IMR-90 (cell line): ENCODE data around the gene ZFR2. TPM values are rescaled to one million over a fixed set of nuclear protein-coding genes. Genes with fewer than 3 reads are reported as not detected.

ENCODE experiments used
- ATAC-seq: fragments of 200-7000 bp; cut with Tn5 transposase; 2 replicates; pipeline ENCODE4 v1.9.1; 2020; ENCODE audit warnings: low read depth, mild to moderate bottlenecking, moderate library complexity
- BruUV-seq: library from RNA; stranded (reverse); fragments of 400-500 nt; replicated peaks from 2 replicates; lab custom pipeline; 2021; lab: Mats Ljungman, UMichigan
- CTCF ChIA-PET: fragments of 300-600 bp; formaldehyde crosslinking; extraction: SDS; loops from one replicate; lab custom pipeline; 2021; ENCODE audit warnings: antibody characterized with exemption; lab: Yijun Ruan, JAX
- POLR2A ChIA-PET: fragments of 300-600 bp; sonication (Branson Sonifier 250); formaldehyde crosslinking; loops from one replicate; lab custom pipeline; 2022; ENCODE audit warnings: antibody characterized with exemption; ENCODE audit not compliant: unreplicated experiment; lab: Charles Lee
- DNase-seq: peaks from one replicate; pipeline ENCODE4 v3.0.0; 2013
- H2AFZ ChIP-seq: replicated peaks from 2 replicates; pipeline ENCODE3; 2013; ENCODE audit warnings: low read length, mild to moderate bottlenecking; ENCODE audit not compliant: poor library complexity
- H2AK5ac ChIP-seq: 2 replicates; pipeline ENCODE4 v1.6.1; 2013; ENCODE audit warnings: low read depth, low read length, inconsistent platforms
- H2AK9ac ChIP-seq: replicated peaks from 2 replicates; pipeline ENCODE3; 2013; ENCODE audit warnings: mild to moderate bottlenecking, low read depth, low read length, moderate library complexity; ENCODE audit not compliant: poor library complexity
- H2BK120ac ChIP-seq: 2 replicates; pipeline ENCODE4 v1.6.1; 2013; ENCODE audit warnings: low read depth, low read length, inconsistent platforms
- H2BK15ac ChIP-seq: 3 replicates; pipeline ENCODE4 v1.6.1; 2013; ENCODE audit warnings: low read depth, low read length, inconsistent platforms
- H2BK20ac ChIP-seq: 2 replicates; pipeline ENCODE4 v1.6.1; 2013; ENCODE audit warnings: low read depth, mild to moderate bottlenecking, inconsistent platforms, low read length, moderate library complexity
- H2BK5ac ChIP-seq: 2 replicates; pipeline ENCODE4 v1.6.1; 2013; ENCODE audit warnings: mild to moderate bottlenecking, low read depth, low read length, inconsistent platforms; ENCODE audit not compliant: poor library complexity, severe bottlenecking
- H3K14ac ChIP-seq: replicated peaks from 2 replicates; pipeline ENCODE4 v1.6.1; 2013; ENCODE audit warnings: low read depth, low read length, inconsistent platforms
- H3K18ac ChIP-seq: 2 replicates; pipeline ENCODE4 v1.6.1; 2013; ENCODE audit warnings: low read depth, low read length, control low read depth
- H3K23ac ChIP-seq: 2 replicates; pipeline ENCODE4 v1.6.1; 2013; ENCODE audit warnings: low read depth, low read length, inconsistent platforms
- H3K27ac ChIP-seq: 2 replicates; pipeline ENCODE4 v1.5.1; 2013; ENCODE audit warnings: mild to moderate bottlenecking, control low read depth, low read length; ENCODE audit not compliant: insufficient read depth
- H3K27me3 ChIP-seq: 2 replicates; pipeline ENCODE4 v1.6.1; 2013; ENCODE audit warnings: low read length; ENCODE audit not compliant: control insufficient read depth, insufficient read depth
- H3K36me3 ChIP-seq: 2 replicates; pipeline ENCODE4 v1.6.1; 2013; ENCODE audit warnings: low read length, mixed read lengths; ENCODE audit not compliant: control insufficient read depth, insufficient read depth
- H3K4ac ChIP-seq: 2 replicates; pipeline ENCODE4 v1.6.1; 2013; ENCODE audit warnings: low read depth, low read length, inconsistent platforms
- H3K4me1 ChIP-seq: 2 replicates; pipeline ENCODE4 v1.6.1; 2013; ENCODE audit warnings: low read length, mixed read lengths; ENCODE audit not compliant: control insufficient read depth, insufficient read depth
- H3K4me2 ChIP-seq: 2 replicates; pipeline ENCODE4 v1.6.1; 2013; ENCODE audit warnings: low read depth, mild to moderate bottlenecking, control low read depth, low read length, moderate library complexity
- H3K4me3 ChIP-seq: 2 replicates; pipeline ENCODE4 v1.5.1; 2013; ENCODE audit warnings: low read depth, mild to moderate bottlenecking, control low read depth, low read length, moderate library complexity; ENCODE audit not compliant: insufficient read depth
- H3K56ac ChIP-seq: 2 replicates; pipeline ENCODE4 v1.6.1; 2013; ENCODE audit warnings: low read length, inconsistent platforms; ENCODE audit not compliant: insufficient read depth; ENCODE audit errors: extremely low read depth
- H3K79me1 ChIP-seq, 2 experiments: 2 replicates each; pipeline ENCODE4 v1.6.1; 2013; ENCODE audit warnings: low read length in 2 of 2, inconsistent platforms in 1 of 2, low read depth in 1 of 2
- H3K9ac ChIP-seq: 2 replicates; pipeline ENCODE4 v1.6.1; 2013; ENCODE audit warnings: low read depth, low read length, control low read depth
- H3K9me1 ChIP-seq: 2 replicates; pipeline ENCODE4 v1.6.1; 2013; ENCODE audit warnings: low read length, inconsistent platforms; ENCODE audit not compliant: insufficient read depth
- H3K9me3 ChIP-seq: 2 replicates; pipeline ENCODE4 v1.6.1; 2013; ENCODE audit warnings: low read length; ENCODE audit not compliant: control insufficient read depth, insufficient read depth
- H4K20me1 ChIP-seq: 2 replicates; pipeline ENCODE4 v1.6.1; 2013; ENCODE audit warnings: low read length, inconsistent platforms; ENCODE audit not compliant: insufficient read depth
- H4K5ac ChIP-seq: 2 replicates; pipeline ENCODE4 v1.6.1; 2013; ENCODE audit warnings: mild to moderate bottlenecking, low read depth, low read length, control low read depth
- H4K8ac ChIP-seq, 2 experiments: 2 replicates each; pipeline ENCODE4 v1.6.1; 2013; ENCODE audit warnings: low read depth in 2 of 2, low read length in 2 of 2, control low read depth in 1 of 2, inconsistent platforms in 1 of 2
- H4K91ac ChIP-seq: 2 replicates; pipeline ENCODE4 v1.6.1; 2013; ENCODE audit warnings: low read depth, low read length, inconsistent platforms; ENCODE audit not compliant: insufficient read depth
- CHD1 ChIP-seq: IDR thresholded peaks from 2 replicates; pipeline ENCODE4 v1.6.1; 2012; ENCODE audit warnings: low read depth, low read length, improper control_type of control experiment
- ELK1 ChIP-seq: fragments of 150-350 bp; IDR thresholded peaks from 2 replicates; pipeline ENCODE4 v1.6.1; 2016; ENCODE audit warnings: low read depth, mild to moderate bottlenecking, low read length, moderate library complexity, borderline replicate concordance
- NFE2L2 ChIP-seq: fragments of 150-350 bp; IDR thresholded peaks from 2 replicates; pipeline ENCODE4 v1.6.1; 2016; ENCODE audit warnings: low read depth, mild to moderate bottlenecking, low read length
- RAD21 ChIP-seq: IDR thresholded peaks from 2 replicates; pipeline ENCODE4 v1.6.1; 2012; ENCODE audit warnings: low read length, improper control_type of control experiment
- SMC3 ChIP-seq: fragments of 150-350 bp; IDR thresholded peaks from 2 replicates; pipeline ENCODE4 v1.6.1; 2016; ENCODE audit warnings: low read depth, mild to moderate bottlenecking, antibody characterized with exemption, low read length, moderate library complexity
- WGBS, 2 experiments: methylation state at CpG; one replicate each; pipeline versions ENCODE4 v1.1.5 to v1.1.7; 2013; ENCODE audit warnings: missing lambda C conversion rate in 2 of 2; ENCODE audit not compliant: insufficient read length in 1 of 2; ENCODE audit errors: extremely low coverage in 2 of 2; 5-methylcytosine and 5-hydroxymethylcytosine counted together
- dilution Hi-C: fragments of 300-500 bp; cut with HindIII; formaldehyde crosslinking; loops from one replicate; pipeline ENCODE4 v1.14.3; 2018; ENCODE audit warnings: low sequenced_read_pairs; ENCODE audit not compliant: unreplicated experiment
- in situ Hi-C: fragments of 300-500 bp; cut with MboI; formaldehyde crosslinking; loops from 3 replicates; pipeline ENCODE4 v1.14.3; 2019; ENCODE audit warnings: low sequenced_read_pairs, inconsistent platforms, mixed read lengths
- intact Hi-C: fragments of 100-400 bp; cut with micrococcal nuclease; formaldehyde crosslinking; loops from 2 replicates; pipeline ENCODE4 v1.10.0; 2022
- polyA plus RNA-seq, 3 experiments: library from polyadenylated mRNA; depleted of rRNA; stranded (reverse); fragments of >200 nt; gene quantifications; 2 replicates each; pipeline ENCODE4 v1.2.3, GENCODE V29; 2012; ENCODE audit warnings: low replicate concordance in 1 of 3
- total RNA-seq: library from RNA; depleted of rRNA; stranded (reverse); fragments of >200 nt; gene quantifications from 2 replicates; pipeline ENCODE4 v1.2.3, GENCODE V29; 2012

Gene ZFR2
- total and polyA plus RNA-seq, 2 of the 4 experiments (the other 2 are of a cell fraction) = 0.19 TPM; not detected in 1

DNA sequence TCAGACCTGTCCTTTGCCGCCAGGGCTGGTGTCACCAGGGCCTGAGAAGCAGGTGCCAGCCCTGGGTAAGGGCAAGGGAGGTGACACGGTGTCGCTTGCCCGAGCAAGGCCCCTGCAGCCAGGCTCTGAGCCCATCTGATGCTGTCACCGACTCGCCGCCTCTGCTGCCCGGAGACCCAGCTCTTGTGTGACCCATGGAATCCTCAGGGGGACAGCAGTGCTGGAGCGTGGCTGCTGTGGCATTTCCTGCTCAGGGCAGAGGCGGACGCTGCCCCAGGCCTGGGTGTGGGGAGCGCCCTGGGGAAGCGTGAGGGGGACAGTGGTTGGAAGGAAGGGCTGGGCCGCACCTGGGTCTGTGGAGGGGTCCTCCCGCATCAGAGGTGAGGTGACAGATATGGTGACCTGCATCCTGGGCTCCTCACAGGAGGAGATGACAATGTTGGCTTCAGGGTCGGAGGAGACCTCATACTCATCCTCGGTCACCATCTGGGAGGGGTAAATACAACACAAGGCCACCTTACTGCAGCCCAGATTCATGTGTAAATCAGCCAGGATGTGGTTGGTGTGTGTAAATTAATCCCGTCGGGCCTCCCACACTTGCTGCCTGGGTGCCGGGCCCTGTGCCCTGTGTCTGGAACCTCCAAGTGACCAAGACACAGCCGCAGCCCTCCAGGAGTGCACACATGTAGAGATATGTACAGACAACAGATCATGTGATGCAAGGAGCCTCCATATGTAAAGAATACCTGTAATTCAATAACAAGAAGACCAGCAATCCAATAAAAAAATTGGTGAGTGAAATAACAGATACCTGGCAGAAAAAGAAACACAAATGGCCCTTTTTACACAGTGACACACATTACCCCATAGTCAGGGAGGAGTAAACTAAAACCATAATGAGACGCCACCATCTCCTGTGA lies 55.1 kb downstream of the ZFR2 start:
- H3K14ac ChIP-seq = no peak overlapping the region
- H2AK9ac ChIP-seq = no peak overlapping the region
- no peaks in the 10 kb centered on the region for H3K36me3 ChIP-seq
- DNase-seq (no peak), ATAC-seq (no peak)
- H4K20me1 ChIP-seq = no peaks in the 10 kb centered on the region
- H3K27me3 ChIP-seq = peaks cover 10% of the 10 kb centered on the region
- H3K18ac ChIP-seq = no peak overlapping the region
- no peaks in the 10 kb centered on the region for H3K79me1 ChIP-seq
- intact Hi-C loops = no loop called here
- no peak overlapping the region for H3K4ac ChIP-seq
- in situ Hi-C loops = no loop called here
- no peak overlapping the region for H2AK5ac ChIP-seq
- H2BK120ac ChIP-seq = no peak overlapping the region
- H3K56ac ChIP-seq = no peak overlapping the region
- H3K4me3 ChIP-seq = no peak overlapping the region
- BruUV-seq = no TSS peak
- WGBS, 2 experiments = 67% methylated on average over 6 of the region's 22 CpGs; no CpG with 5 or more reads in 1 of the 2 experiments
- H4K91ac ChIP-seq = no peak overlapping the region
- dilution Hi-C loops = no loop called here
- H2BK15ac ChIP-seq = no peak overlapping the region
- no peak overlapping the region for H4K5ac ChIP-seq
- no peaks in the 10 kb centered on the region for H3K9me3 ChIP-seq
- H2AFZ ChIP-seq = no peak overlapping the region
- no peaks in the 10 kb centered on the region for H3K9me1 ChIP-seq
- H3K4me2 ChIP-seq = no peak overlapping the region
- no peak overlapping the region for H2BK5ac ChIP-seq
- H3K27ac ChIP-seq = no peak overlapping the region
- TF ChIP-seq RAD21 = no peak
- no peak for TF ChIP-seq NFE2L2
- no peak for TF ChIP-seq CHD1
- no peak for TF ChIP-seq SMC3
- TF ChIP-seq ELK1 = no peak
- H2BK20ac ChIP-seq = no peak overlapping the region
- no peak overlapping the region for H3K23ac ChIP-seq
- ChIA-PET CTCF (interaction anchor here (1.4 kb wide), 1 partner anchor 9 kb away, joined by 3 read pairs; no protein-coding TSS in a partner anchor), POLR2A (no interaction called here)
- H4K8ac ChIP-seq = no peak overlapping the region
- no peaks in the 10 kb centered on the region for H3K4me1 ChIP-seq
- no peak overlapping the region for H3K9ac ChIP-seq
